SU-DHL-6 (cell line): ENCODE results near the gene MPEG1.

Experiments
- H2AFZ ChIP-seq: fragments of 200-600 bp; sonication (generic); 2 replicates; pipeline ENCODE4 v1.6.1; 2014; ENCODE audit warnings: low read depth, mild to moderate bottlenecking, moderate library complexity, mixed read lengths, antibody characterized with exemption, low read length; ENCODE audit not compliant: severe bottlenecking
- H3F3A ChIP-seq: fragments of 200-600 bp; shearing (Covaris generic); 2 replicates; pipeline ENCODE4 v1.6.0; 2016; ENCODE audit warnings: antibody characterized with exemption, mild to moderate bottlenecking; ENCODE audit not compliant: insufficient read depth
- H3K27ac ChIP-seq: fragments of 200-600 bp; sonication (generic); 2 replicates; pipeline ENCODE4 v1.5.1; 2016; ENCODE audit warnings: low read depth, mild to moderate bottlenecking, low read length, moderate library complexity, mixed read lengths
- H3K27me3 ChIP-seq: fragments of 200-600 bp; sonication (generic), shearing (Covaris generic); 2 replicates; pipeline ENCODE4 v1.6.0; 2014; ENCODE audit warnings: mild to moderate bottlenecking, low read length
- H3K36me3 ChIP-seq: fragments of 200-600 bp; sonication (generic); 2 replicates; pipeline ENCODE4 v1.6.1; 2014; ENCODE audit warnings: mild to moderate bottlenecking, low read length, mixed read lengths
- H3K4me2 ChIP-seq: fragments of 300-600, 200-600 bp; shearing (Covaris generic), sonication (generic); 2 replicates; pipeline ENCODE4 v1.6.0; 2014; ENCODE audit warnings: low read length, low read depth, mild to moderate bottlenecking; ENCODE audit not compliant: poor library complexity, severe bottlenecking
- H3K4me3 ChIP-seq: fragments of 200-600 bp; sonication (generic); 2 replicates; pipeline ENCODE4 v1.5.1; 2014; ENCODE audit warnings: antibody characterized with exemption, low read length, mild to moderate bottlenecking, mixed read lengths; ENCODE audit not compliant: insufficient read depth, poor library complexity, severe bottlenecking
- H3K79me2 ChIP-seq: fragments of 200-600 bp; sonication (generic); 2 replicates; pipeline ENCODE4 v1.6.1; 2014; ENCODE audit warnings: mild to moderate bottlenecking, low read length, moderate library complexity; ENCODE audit not compliant: insufficient read depth
- H3K9ac ChIP-seq: fragments of 200-600 bp; sonication (generic); 2 replicates; pipeline ENCODE4 v1.7.0; 2014; ENCODE audit warnings: mild to moderate bottlenecking, low read length
- H3K9me2 ChIP-seq: fragments of 200-600 bp; sonication (generic); replicated peaks from 2 replicates; pipeline ENCODE4 v1.6.1; 2014; ENCODE audit warnings: low read length; ENCODE audit not compliant: insufficient read depth
- H3K9me3 ChIP-seq: fragments of 200-600 bp; sonication (generic); 2 replicates; pipeline ENCODE4 v1.6.1; 2014; ENCODE audit warnings: low read length, mixed read lengths; ENCODE audit not compliant: insufficient read depth
- H4K20me1 ChIP-seq: fragments of 200-600 bp; sonication (generic); 2 replicates; pipeline ENCODE4 v1.6.1; 2014; ENCODE audit warnings: low read depth, mild to moderate bottlenecking, antibody characterized with exemption, low read length, moderate library complexity, mixed read lengths
- EZH2phosphoT487 ChIP-seq: fragments of 200-600 bp; sonication (generic), shearing (Covaris generic); conservative IDR thresholded peaks from 2 replicates; pipeline ENCODE4 v1.6.1; 2018; ENCODE audit warnings: mild to moderate bottlenecking, antibody characterized with exemption, low read length, moderate library complexity, mixed read lengths
- TF ChIP-seq, protein P1 (sequence below): fragments of 200-600 bp; sonication (generic); IDR thresholded peaks from one replicate; pipeline ENCODE4 v1.5.1; 2017; ENCODE audit warnings: antibody characterized with exemption, mild to moderate bottlenecking, low read length, moderate library complexity; ENCODE audit not compliant: insufficient read depth, poor library complexity, severe bottlenecking

The MPEG1 gene

GRCh38 chr11:59197991-59198390 lies 14.7 kb downstream of the MPEG1 start:
- H3K9me3 ChIP-seq = no peaks in the 10 kb centered on the region
- peaks cover 7% of the 10 kb centered on the region; the same call in 1 of the 2 replicates for H3K36me3 ChIP-seq
- TF ChIP-seq, protein P1, sequence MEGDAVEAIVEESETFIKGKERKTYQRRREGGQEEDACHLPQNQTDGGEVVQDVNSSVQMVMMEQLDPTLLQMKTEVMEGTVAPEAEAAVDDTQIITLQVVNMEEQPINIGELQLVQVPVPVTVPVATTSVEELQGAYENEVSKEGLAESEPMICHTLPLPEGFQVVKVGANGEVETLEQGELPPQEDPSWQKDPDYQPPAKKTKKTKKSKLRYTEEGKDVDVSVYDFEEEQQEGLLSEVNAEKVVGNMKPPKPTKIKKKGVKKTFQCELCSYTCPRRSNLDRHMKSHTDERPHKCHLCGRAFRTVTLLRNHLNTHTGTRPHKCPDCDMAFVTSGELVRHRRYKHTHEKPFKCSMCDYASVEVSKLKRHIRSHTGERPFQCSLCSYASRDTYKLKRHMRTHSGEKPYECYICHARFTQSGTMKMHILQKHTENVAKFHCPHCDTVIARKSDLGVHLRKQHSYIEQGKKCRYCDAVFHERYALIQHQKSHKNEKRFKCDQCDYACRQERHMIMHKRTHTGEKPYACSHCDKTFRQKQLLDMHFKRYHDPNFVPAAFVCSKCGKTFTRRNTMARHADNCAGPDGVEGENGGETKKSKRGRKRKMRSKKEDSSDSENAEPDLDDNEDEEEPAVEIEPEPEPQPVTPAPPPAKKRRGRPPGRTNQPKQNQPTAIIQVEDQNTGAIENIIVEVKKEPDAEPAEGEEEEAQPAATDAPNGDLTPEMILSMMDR = no peak
- TF ChIP-seq EZH2phosphoT487 = no peak

GRCh38 chr11:59196777-59197176 lies 15.9 kb downstream of the MPEG1 start:
- no peak overlapping the region for H2AFZ ChIP-seq
- H3K36me3 ChIP-seq = peaks cover 7% of the 10 kb centered on the region; the same call in 1 of the 2 replicates
- no peaks in the 10 kb centered on the region for H4K20me1 ChIP-seq
- no peak overlapping the region for H3K9ac ChIP-seq
- H3K4me3 ChIP-seq = no peak overlapping the region
- H3K9me2 ChIP-seq = no peaks in the 10 kb centered on the region
- TF ChIP-seq, protein P1 = no peak
- TF ChIP-seq EZH2phosphoT487 = no peak
- H3K9me3 ChIP-seq = no peaks in the 10 kb centered on the region
- H3F3A ChIP-seq = no peaks in the 10 kb centered on the region
- no peak overlapping the region for H3K27ac ChIP-seq
- H3K4me2 ChIP-seq = no peak overlapping the region
- no peaks in the 10 kb centered on the region for H3K79me2 ChIP-seq
- no peaks in the 10 kb centered on the region for H3K27me3 ChIP-seq

More at GRCh38 chr11:59197991-59198390, 14.7 kb downstream of the MPEG1 start:
- no peak overlapping the region for H3K27ac ChIP-seq
- no peaks in the 10 kb centered on the region for H3K9me2 ChIP-seq
- no peaks in the 10 kb centered on the region for H3F3A ChIP-seq
- no peak overlapping the region for H2AFZ ChIP-seq
- H4K20me1 ChIP-seq = no peaks in the 10 kb centered on the region
- no peak overlapping the region for H3K9ac ChIP-seq
- no peak overlapping the region for H3K4me2 ChIP-seq
- H3K79me2 ChIP-seq = no peaks in the 10 kb centered on the region
- no peak overlapping the region for H3K4me3 ChIP-seq
- H3K27me3 ChIP-seq = no peaks in the 10 kb centered on the region

DNA sequence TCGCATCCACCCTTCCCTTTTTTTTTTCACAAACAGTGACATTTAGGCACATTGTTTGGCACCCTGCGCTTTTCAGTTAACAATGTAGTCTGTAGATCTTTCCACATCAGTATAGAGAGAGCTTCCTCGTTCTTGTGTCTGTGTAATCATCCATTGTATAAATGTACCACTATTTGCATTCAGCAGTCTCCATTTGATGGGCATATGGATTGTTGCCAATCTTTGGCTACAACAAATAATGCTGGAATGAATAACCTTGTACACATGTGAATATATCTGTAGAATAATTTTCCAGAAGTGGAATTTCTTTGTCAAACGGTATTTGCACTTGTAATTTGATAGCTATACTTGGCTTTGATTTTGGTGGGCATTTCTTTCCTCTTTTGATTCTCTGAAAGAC lies 17.1 kb downstream of the MPEG1 start:
- H3K4me2 ChIP-seq = no peak overlapping the region
- H3K9ac ChIP-seq = no peak overlapping the region
- H4K20me1 ChIP-seq = no peaks in the 10 kb centered on the region
- TF ChIP-seq, protein P1 = no peak
- no peak for TF ChIP-seq EZH2phosphoT487
- H3K27me3 ChIP-seq = no peaks in the 10 kb centered on the region
- no peak overlapping the region for H3K4me3 ChIP-seq
- no peaks in the 10 kb centered on the region for H3K9me3 ChIP-seq
- H3K9me2 ChIP-seq = no peaks in the 10 kb centered on the region
- no peak overlapping the region for H2AFZ ChIP-seq
- H3K79me2 ChIP-seq = no peaks in the 10 kb centered on the region
- H3K27ac ChIP-seq = no peak overlapping the region
- no peaks in the 10 kb centered on the region for H3F3A ChIP-seq
- peaks cover 7% of the 10 kb centered on the region; the same call in 1 of the 2 replicates for H3K36me3 ChIP-seq
